Daoy (cell line): ENCODE measurements around the gene TNP2. TPM values are rescaled to one million over a fixed set of nuclear protein-coding genes. Genes with fewer than 3 reads are reported as not detected.

ENCODE experiments used
- DNase-seq: peaks from one replicate; pipeline ENCODE4 v3.0.0-alpha.2; 2015; ENCODE audit warnings: low read depth
- total RNA-seq: library from RNA; depleted of rRNA; stranded (reverse); fragments of >200 nt; shearing (Covaris generic); gene quantifications from 2 replicates; pipeline ENCODE4 v1.2.3, GENCODE V29; 2014

Gene TNP2
- total RNA-seq, 1 experiment from 2014 or later: not detected

- no peak for DNase-seq
These were observed 12.4 kb downstream of the TNP2 start for GRCh38 chr16:11256661-11257130.

GRCh38 chr16:11255737-11256660 is 13.1 kb downstream of the TNP2 start, which contains the start of gene SOCS1:
SOCS1 (minus strand) TSS chr16:11256204; CDS start chr16:11255478, 726 bp downstream.
- DNase-seq: peak; percentile 88

GRCh38 chr16:11254913-11255736 is 14.0 kb downstream of the TNP2 start:
- DNase-seq: peak; percentile 65

- DNase-seq: no peak
These were observed 14.9 kb downstream of the TNP2 start for GRCh38 chr16:11253995-11254912.

GRCh38 chr16:11253009-11253994 is 15.8 kb downstream of the TNP2 start:
- no peak for DNase-seq

- DNase-seq: no peak
These were observed 16.6 kb downstream of the TNP2 start for GRCh38 chr16:11252482-11252931.

GRCh38 chr16:11251525-11252481 is 17.3 kb downstream of the TNP2 start:
- DNase-seq: peak; percentile 23

- DNase-seq: no peak
These were observed 18.2 kb downstream of the TNP2 start for GRCh38 chr16:11250786-11251524.

- no peak for DNase-seq
These were observed 18.9 kb downstream of the TNP2 start for GRCh38 chr16:11250091-11250785.

GRCh38 chr16:11249233-11250061 is 19.7 kb downstream of the TNP2 start:
- no peak for DNase-seq

GRCh38 chr16:11248133-11248532 is 21.0 kb downstream of the TNP2 start:
- no peak for DNase-seq

- no peak for DNase-seq
These were observed 23.1 kb downstream of the TNP2 start for GRCh38 chr16:11245988-11246387.

GRCh38 chr16:11245222-11245737 is 23.8 kb downstream of the TNP2 start:
- DNase-seq: no peak

- DNase-seq: no peak
These were observed 26.5 kb downstream of the TNP2 start for GRCh38 chr16:11242658-11243057.

- no peak for DNase-seq
These were observed 27.5 kb downstream of the TNP2 start for GRCh38 chr16:11241480-11242204.
